Glutamatergic neuron (in vitro differentiated cells): ENCODE results near the gene SECISBP2L. TPM values are rescaled to one million over a fixed set of nuclear protein-coding genes. Genes with fewer than 3 reads are reported as not detected.

Experiments used
- DNase-seq: peaks from one replicate; pipeline ENCODE4 v3.0.0; 2022
- H3K27ac Mint-ChIP-seq: one replicate; pipeline ENCODE4 v1.8.0; 2020; ENCODE audit warnings: mild to moderate bottlenecking, mixed read lengths, inconsistent platforms; ENCODE audit not compliant: unreplicated experiment
- H3K27me3 Mint-ChIP-seq: one replicate; pipeline ENCODE4 v1.8.0; 2020; ENCODE audit warnings: mild to moderate bottlenecking, moderate library complexity, mixed read lengths, inconsistent platforms; ENCODE audit not compliant: unreplicated experiment
- H3K36me3 Mint-ChIP-seq: one replicate; pipeline ENCODE4 v1.8.0; 2020; ENCODE audit warnings: mild to moderate bottlenecking, mixed read lengths, inconsistent platforms; ENCODE audit not compliant: unreplicated experiment
- H3K4me1 Mint-ChIP-seq: one replicate; pipeline ENCODE4 v1.8.0; 2020; ENCODE audit warnings: mild to moderate bottlenecking, low read depth, mixed read lengths, inconsistent platforms; ENCODE audit not compliant: unreplicated experiment
- H3K4me3 Mint-ChIP-seq: one replicate; pipeline ENCODE4 v1.8.0; 2020; ENCODE audit warnings: mild to moderate bottlenecking, mixed read lengths, inconsistent platforms; ENCODE audit not compliant: unreplicated experiment
- H3K9me3 Mint-ChIP-seq: one replicate; pipeline ENCODE4 v1.8.0; 2020; ENCODE audit warnings: mild to moderate bottlenecking, moderate library complexity, mixed read lengths, inconsistent platforms; ENCODE audit not compliant: unreplicated experiment
- total RNA-seq: library from RNA; stranded (reverse); fragmentation: NEBNext Ultra II Directional; extraction: Animal tissue kit (Norgen Biotek cat#: 25700); gene quantifications from one replicate; pipeline ENCODE4 v1.2.1, GENCODE V29; 2021; ENCODE audit not compliant: unreplicated experiment
- TF ChIP-seq, protein P1 (sequence below): fragments of 200-600 bp; sonication (generic); IDR thresholded peaks from one replicate; pipeline ENCODE4 v1.5.0; 2021; ENCODE audit not compliant: partially characterized antibody, unreplicated experiment

SECISBP2L gene
- total RNA-seq, 1 donor from 2014 or later = 60.2 TPM

DNA sequence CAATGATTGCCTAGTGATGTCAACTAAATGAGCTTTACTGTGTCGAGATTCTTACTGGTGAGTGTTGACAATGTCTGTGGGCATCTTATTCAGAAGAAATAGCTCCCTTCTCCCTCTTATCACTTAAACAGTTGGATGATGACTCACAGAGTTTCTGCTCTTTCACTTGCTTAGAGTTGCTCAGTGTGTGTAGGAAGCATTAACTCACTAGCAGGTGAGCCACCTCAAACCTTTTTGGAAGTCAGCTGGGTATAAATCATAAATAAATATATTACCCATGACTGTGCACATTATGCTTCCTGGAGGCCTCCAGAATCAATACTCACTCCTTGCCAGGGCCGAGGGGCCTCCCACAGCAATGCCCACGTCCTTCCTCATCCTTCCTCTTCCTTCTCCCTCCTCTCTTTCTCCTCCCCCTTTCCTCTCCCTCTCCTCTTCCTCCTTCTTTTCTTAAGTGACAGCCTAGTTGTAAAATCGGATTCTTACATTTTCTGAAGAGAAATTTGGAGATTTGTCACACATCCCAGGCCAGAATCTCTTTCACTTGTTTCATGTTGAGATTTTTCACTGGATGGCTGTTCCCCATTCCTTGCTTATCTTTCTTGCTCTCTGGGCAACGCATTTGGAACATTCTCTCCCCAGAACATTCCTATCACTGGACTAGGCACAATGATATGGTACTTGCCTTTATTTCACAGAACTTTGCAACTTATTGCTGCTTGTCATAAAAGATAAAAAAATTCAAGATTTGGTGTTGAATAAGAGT is 100.0 kb downstream of the SECISBP2L start:
- H3K9me3 Mint-ChIP-seq = peaks cover 2% of the 10 kb centered on the region
- no peaks in the 10 kb centered on the region for H3K4me1 Mint-ChIP-seq
- H3K27ac Mint-ChIP-seq = no peak overlapping the region

DNA sequence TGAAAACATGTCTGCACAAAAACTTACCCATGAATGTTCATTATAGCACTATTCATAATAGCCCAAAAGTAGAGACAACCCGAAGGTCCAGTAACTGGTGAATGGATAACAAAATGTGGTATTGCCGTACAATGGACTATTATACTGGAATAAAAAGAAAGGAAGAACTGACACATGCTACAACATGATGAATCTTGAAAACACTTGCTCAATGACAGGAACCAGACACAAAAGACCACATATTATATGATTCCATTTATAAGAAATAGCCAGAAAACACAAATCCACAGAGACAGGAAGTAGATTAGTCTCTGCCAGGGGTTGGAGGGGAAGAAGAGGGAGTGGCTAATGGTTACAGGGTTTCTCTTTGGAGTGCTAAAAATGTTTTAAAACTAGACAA is 100.9 kb downstream of the SECISBP2L start:
- TF ChIP-seq, protein P1, sequence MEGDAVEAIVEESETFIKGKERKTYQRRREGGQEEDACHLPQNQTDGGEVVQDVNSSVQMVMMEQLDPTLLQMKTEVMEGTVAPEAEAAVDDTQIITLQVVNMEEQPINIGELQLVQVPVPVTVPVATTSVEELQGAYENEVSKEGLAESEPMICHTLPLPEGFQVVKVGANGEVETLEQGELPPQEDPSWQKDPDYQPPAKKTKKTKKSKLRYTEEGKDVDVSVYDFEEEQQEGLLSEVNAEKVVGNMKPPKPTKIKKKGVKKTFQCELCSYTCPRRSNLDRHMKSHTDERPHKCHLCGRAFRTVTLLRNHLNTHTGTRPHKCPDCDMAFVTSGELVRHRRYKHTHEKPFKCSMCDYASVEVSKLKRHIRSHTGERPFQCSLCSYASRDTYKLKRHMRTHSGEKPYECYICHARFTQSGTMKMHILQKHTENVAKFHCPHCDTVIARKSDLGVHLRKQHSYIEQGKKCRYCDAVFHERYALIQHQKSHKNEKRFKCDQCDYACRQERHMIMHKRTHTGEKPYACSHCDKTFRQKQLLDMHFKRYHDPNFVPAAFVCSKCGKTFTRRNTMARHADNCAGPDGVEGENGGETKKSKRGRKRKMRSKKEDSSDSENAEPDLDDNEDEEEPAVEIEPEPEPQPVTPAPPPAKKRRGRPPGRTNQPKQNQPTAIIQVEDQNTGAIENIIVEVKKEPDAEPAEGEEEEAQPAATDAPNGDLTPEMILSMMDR = no peak
- DNase-seq = no peak
- Mint-ChIP-seq H3K9me3 (no peaks in the 10 kb centered on the region), H3K27ac (no peak overlapping the region), H3K36me3 (no peaks in the 10 kb centered on the region), H3K4me3 (no peak overlapping the region), H3K27me3 (no peaks in the 10 kb centered on the region), H3K4me1 (no peaks in the 10 kb centered on the region)

More for the DNA sequence above, 100.0 kb downstream of the SECISBP2L start:
- TF ChIP-seq, protein P1 = no peak
- DNase-seq = no peak
- no peak overlapping the region for H3K4me3 Mint-ChIP-seq
- no peaks in the 10 kb centered on the region for H3K36me3 Mint-ChIP-seq
- H3K27me3 Mint-ChIP-seq = peaks cover 2% of the 10 kb centered on the region

DNA sequence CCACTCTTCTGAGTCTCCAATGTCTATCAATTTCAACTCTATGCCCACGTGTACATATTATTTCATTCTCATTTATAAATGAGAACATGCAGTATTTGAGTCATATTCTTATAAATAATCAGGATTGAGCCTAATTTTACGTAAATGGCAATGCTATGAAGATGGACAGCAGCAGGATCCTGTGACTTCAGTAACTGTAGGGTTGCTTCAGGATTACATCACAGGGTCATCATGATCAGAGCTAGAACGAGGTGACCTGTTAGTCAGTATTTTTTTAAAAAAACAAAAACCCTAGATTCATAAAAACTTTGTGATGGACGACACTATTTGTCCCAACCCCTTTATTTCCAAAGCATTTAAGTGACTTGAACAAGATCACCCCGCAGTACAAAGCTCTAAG is 104.3 kb downstream of the SECISBP2L start:
- TF ChIP-seq, protein P1 = no peak
- no peak for DNase-seq
- H3K27me3 Mint-ChIP-seq = no peaks in the 10 kb centered on the region
- H3K9me3 Mint-ChIP-seq = no peaks in the 10 kb centered on the region
- H3K4me3 Mint-ChIP-seq = no peak overlapping the region
- peaks cover 3% of the 10 kb centered on the region for H3K4me1 Mint-ChIP-seq
- no peak overlapping the region for H3K27ac Mint-ChIP-seq
- H3K36me3 Mint-ChIP-seq = no peaks in the 10 kb centered on the region

DNA sequence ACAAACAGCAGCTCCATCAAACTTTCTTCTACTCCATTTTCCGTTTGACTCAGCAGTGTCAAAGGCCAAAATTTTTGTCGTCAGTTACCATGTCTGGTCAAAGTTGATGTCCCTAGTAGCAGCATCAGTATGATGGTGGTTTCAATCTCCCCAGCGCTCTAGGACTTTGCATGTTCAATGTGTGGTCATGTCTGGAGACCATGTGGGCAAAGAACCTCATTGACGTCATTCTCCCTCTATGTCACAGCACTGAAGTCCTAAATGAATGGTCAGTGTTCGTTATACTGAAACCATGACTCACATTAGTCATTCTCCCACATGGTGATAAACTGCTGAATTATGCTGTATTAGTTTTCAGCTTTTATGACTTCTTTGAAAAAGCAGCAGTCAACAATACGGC is 105.7 kb downstream of the SECISBP2L start:
- DNase-seq = no peak
- peaks cover 3% of the 10 kb centered on the region for H3K4me1 Mint-ChIP-seq
- no peaks in the 10 kb centered on the region for H3K9me3 Mint-ChIP-seq
- H3K27me3 Mint-ChIP-seq = no peaks in the 10 kb centered on the region
- H3K27ac Mint-ChIP-seq = no peak overlapping the region
- H3K36me3 Mint-ChIP-seq = no peaks in the 10 kb centered on the region
- TF ChIP-seq, protein P1 = no peak
- H3K4me3 Mint-ChIP-seq = no peak overlapping the region

DNA sequence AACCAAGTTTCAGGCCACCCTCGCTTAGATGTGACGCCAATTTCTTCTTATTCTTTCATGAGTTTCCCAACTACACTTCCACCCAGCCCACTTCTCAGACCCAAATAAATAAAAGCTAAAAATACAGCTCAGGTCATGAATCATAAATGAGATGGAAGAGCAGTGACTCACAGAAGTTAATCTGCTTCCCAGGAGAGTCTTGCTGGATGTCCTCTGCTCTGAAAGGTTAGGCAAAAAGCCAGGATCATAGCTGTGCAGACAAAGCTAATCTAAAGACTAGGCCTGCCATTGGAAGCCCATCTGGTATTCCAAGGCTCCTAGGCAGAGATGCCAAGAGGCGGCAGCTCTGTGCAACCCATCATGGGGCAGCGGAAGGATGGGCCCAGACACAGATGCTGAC is 106.6 kb downstream of the SECISBP2L start:
- Mint-ChIP-seq H3K27ac (no peak overlapping the region), H3K27me3 (no peaks in the 10 kb centered on the region), H3K4me3 (no peak overlapping the region), H3K36me3 (no peaks in the 10 kb centered on the region), H3K9me3 (no peaks in the 10 kb centered on the region), H3K4me1 (peaks cover 3% of the 10 kb centered on the region)
- TF ChIP-seq, protein P1 = no peak
- DNase-seq = no peak

Other genes starting within 250 kb of the SECISBP2L start
- gene CEP152, start 235.4 kb downstream of the SECISBP2L start, total RNA-seq = 8.0 TPM
- gene EID1, start 168.3 kb downstream of the SECISBP2L start, total RNA-seq = 146 TPM
- 4.4 TPM for gene SHC4, start 82.5 kb downstream of the SECISBP2L start, total RNA-seq
- 71.8 TPM for gene COPS2, start 109.2 kb upstream of the SECISBP2L start, total RNA-seq
- gene GALK2, start 123.8 kb upstream of the SECISBP2L start, total RNA-seq = 19.9 TPM